Endodermal cell (in vitro differentiated cells): Measurements from ENCODE around the gene ARHGAP26. TPM values are rescaled to one million over a fixed set of nuclear protein-coding genes. Genes with fewer than 3 reads are reported as not detected.

Experiments used
- DNase-seq: peaks from one replicate; pipeline ENCODE4 v3.0.0-alpha.2; 2017
- H3K27ac ChIP-seq: 2 replicates; pipeline ENCODE4 v1.5.1; 2013; ENCODE audit warnings: mild to moderate bottlenecking, low read depth, low read length, moderate library complexity
- H3K27me3 ChIP-seq: 2 replicates; pipeline ENCODE4 v1.6.1; 2013; ENCODE audit warnings: mild to moderate bottlenecking, low read length, moderate library complexity; ENCODE audit not compliant: insufficient read depth, control insufficient read depth, poor library complexity, severe bottlenecking
- H3K36me3 ChIP-seq: 2 replicates; pipeline ENCODE4 v1.7.0; 2013; ENCODE audit warnings: mild to moderate bottlenecking, low read length, moderate library complexity; ENCODE audit not compliant: control insufficient read depth, insufficient read depth
- H3K4me1 ChIP-seq: one replicate; pipeline ENCODE4 v1.7.0; 2013; ENCODE audit warnings: low read length; ENCODE audit not compliant: control insufficient read depth, insufficient read depth
- H3K4me3 ChIP-seq: 2 replicates; pipeline ENCODE4 v1.5.1; 2013; ENCODE audit warnings: mild to moderate bottlenecking, low read length, moderate library complexity
- H3K9ac ChIP-seq: 2 replicates; pipeline ENCODE4 v1.6.1; 2013; ENCODE audit warnings: mild to moderate bottlenecking, low read length, moderate library complexity; ENCODE audit not compliant: poor library complexity, severe bottlenecking; ENCODE audit errors: extremely low read depth
- H3K9me3 ChIP-seq: 2 replicates; pipeline ENCODE4 v1.6.1; 2013; ENCODE audit warnings: mild to moderate bottlenecking, low read length, moderate library complexity; ENCODE audit not compliant: control insufficient read depth
- H3K27ac Mint-ChIP-seq: 2 replicates; pipeline ENCODE4 v1.8.0; 2020; ENCODE audit warnings: mixed read lengths
- H3K27me3 Mint-ChIP-seq: 2 replicates; pipeline ENCODE4 v1.8.0; 2021; ENCODE audit warnings: mild to moderate bottlenecking, mixed read lengths; ENCODE audit not compliant: insufficient read depth
- H3K36me3 Mint-ChIP-seq: 2 replicates; pipeline ENCODE4 v1.8.0; 2020; ENCODE audit warnings: low read depth, mixed read lengths
- H3K4me1 Mint-ChIP-seq: 2 replicates; pipeline ENCODE4 v1.8.0; 2020; ENCODE audit warnings: mixed read lengths
- H3K4me3 Mint-ChIP-seq: 2 replicates; pipeline ENCODE4 v1.8.0; 2020; ENCODE audit warnings: mild to moderate bottlenecking, moderate library complexity, mixed read lengths
- H3K9me3 Mint-ChIP-seq: 2 replicates; pipeline ENCODE4 v1.8.0; 2020; ENCODE audit warnings: mild to moderate bottlenecking, mixed read lengths
- WGBS, 2 experiments: methylation state at CpG; one replicate each; pipeline versions ENCODE4 v1.1.5 to v1.1.7; 2013; ENCODE audit warnings: missing lambda C conversion rate in 2 of 2, mixed read lengths in 1 of 2; ENCODE audit not compliant: insufficient coverage in 1 of 2, insufficient read length in 1 of 2; 5-methylcytosine and 5-hydroxymethylcytosine counted together
- total RNA-seq, 2 donors: library from RNA; stranded (reverse); fragmentation: NEBNext Ultra II Directional in 1 of 2; extraction: Animal tissue kit (Norgen Biotek cat#: 25700) in 1 of 2; gene quantifications; 2 replicates in 1 of 2; 3 replicates in 1 of 2; pipeline ENCODE4 v1.2.1, GENCODE V29; 2021
- TF ChIP-seq, protein P1 (sequence below): fragments of 200-600 bp; sonication (generic); conservative IDR thresholded peaks from 2 replicates; pipeline ENCODE4 v1.5.0; 2021; ENCODE audit warnings: antibody characterized with exemption, mild to moderate bottlenecking

The ARHGAP26 gene
- total RNA-seq, 2 donors from 2014 or later: 49.2 to 60.5 TPM

DNA sequence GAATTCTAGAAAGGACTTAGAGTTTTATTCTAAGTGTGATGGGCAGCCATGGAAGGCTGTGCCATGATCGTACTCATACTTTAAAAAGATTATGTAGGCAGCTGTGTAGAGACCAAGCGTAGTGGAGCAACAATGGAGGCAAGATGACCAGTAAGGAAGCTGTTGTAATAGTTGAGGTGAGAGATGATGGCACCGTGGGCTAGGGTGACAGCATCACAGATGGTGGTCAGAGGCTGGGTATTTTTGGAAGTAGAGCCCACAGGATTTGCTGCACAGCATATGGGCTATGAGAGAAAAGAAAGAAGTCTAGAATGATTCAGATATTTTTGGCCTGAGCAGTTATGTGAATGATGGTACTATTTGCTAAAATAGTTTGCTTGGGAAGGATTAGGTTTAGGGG, 7.7 kb downstream of the ARHGAP26 start:
- Histone ChIP-seq H3K27me3 (no peaks in the 10 kb centered on the region), H3K9me3 (no peaks in the 10 kb centered on the region), H3K4me3 (no peak overlapping the region), H3K9ac (no peak overlapping the region), H3K4me1 (peaks cover 7% of the 10 kb centered on the region), H3K36me3 (no peaks in the 10 kb centered on the region), H3K27ac (no peak overlapping the region)
- H3K4me1 Mint-ChIP-seq: peaks cover 25% of the 10 kb centered on the region
- DNase-seq: no peak
- no peaks in the 10 kb centered on the region for H3K9me3 Mint-ChIP-seq
- WGBS, 2 experiments: 86 to 92% methylated on average over 3 of the region's 3 CpGs
- peaks cover under 1% of the 10 kb centered on the region for H3K27me3 Mint-ChIP-seq
- H3K36me3 Mint-ChIP-seq: no peaks in the 10 kb centered on the region
- TF ChIP-seq, protein P1, sequence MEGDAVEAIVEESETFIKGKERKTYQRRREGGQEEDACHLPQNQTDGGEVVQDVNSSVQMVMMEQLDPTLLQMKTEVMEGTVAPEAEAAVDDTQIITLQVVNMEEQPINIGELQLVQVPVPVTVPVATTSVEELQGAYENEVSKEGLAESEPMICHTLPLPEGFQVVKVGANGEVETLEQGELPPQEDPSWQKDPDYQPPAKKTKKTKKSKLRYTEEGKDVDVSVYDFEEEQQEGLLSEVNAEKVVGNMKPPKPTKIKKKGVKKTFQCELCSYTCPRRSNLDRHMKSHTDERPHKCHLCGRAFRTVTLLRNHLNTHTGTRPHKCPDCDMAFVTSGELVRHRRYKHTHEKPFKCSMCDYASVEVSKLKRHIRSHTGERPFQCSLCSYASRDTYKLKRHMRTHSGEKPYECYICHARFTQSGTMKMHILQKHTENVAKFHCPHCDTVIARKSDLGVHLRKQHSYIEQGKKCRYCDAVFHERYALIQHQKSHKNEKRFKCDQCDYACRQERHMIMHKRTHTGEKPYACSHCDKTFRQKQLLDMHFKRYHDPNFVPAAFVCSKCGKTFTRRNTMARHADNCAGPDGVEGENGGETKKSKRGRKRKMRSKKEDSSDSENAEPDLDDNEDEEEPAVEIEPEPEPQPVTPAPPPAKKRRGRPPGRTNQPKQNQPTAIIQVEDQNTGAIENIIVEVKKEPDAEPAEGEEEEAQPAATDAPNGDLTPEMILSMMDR: no peak
- H3K27ac Mint-ChIP-seq: no peak overlapping the region
- no peak overlapping the region for H3K4me3 Mint-ChIP-seq

DNA sequence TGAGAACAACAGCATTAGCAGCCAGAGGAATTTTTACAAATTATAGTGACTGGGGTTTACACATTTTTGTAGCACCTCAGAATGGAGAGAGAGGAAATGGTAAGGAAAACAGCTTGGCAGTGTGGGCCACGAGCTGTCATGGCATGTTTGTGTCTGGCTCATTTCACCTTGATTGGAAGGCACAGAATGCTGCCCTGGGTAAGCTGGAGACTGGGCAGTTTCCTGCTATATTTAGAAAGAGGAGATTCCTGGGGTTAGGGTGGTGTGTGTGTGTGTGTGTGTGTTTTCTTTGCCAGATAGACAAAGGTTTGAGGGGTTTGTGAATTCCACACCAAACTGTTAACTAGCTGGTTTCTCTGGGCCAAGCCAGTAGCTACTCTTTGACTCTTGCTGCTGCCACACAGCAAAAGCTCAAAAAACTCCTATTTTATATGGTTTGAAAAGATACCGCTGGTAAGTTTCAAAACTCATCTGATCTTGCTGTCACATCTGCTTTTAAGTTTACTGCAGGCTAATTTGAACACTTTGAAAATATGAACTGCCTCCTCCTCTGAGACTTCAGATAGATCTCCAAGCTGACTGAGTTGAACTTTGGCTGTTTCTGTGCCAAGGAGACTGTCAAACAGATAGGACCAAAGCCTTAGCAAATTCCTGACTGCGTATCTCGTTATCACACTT, 9.1 kb downstream of the ARHGAP26 start:
- TF ChIP-seq, protein P1: no peak
- WGBS, 2 experiments: 88 to 91% methylated on average over 3 to 4 of the region's 4 CpGs
- Histone ChIP-seq H3K27me3 (no peaks in the 10 kb centered on the region), H3K9ac (no peak overlapping the region), H3K4me3 (no peak overlapping the region), H3K36me3 (no peaks in the 10 kb centered on the region), H3K4me1 (peaks cover 9% of the 10 kb centered on the region), H3K27ac (no peak overlapping the region), H3K9me3 (no peaks in the 10 kb centered on the region)
- Mint-ChIP-seq H3K27ac (peak overlapping the region; percentile 5), H3K4me1 (peaks cover 39% of the 10 kb centered on the region), H3K4me3 (no peak overlapping the region), H3K36me3 (no peaks in the 10 kb centered on the region), H3K27me3 (no peaks in the 10 kb centered on the region), H3K9me3 (no peaks in the 10 kb centered on the region)
- DNase-seq: peak; percentile 63

- Mint-ChIP-seq H3K36me3 (no peaks in the 10 kb centered on the region), H3K27ac (peak overlapping the region; percentile 11), H3K27me3 (no peaks in the 10 kb centered on the region), H3K4me3 (no peak overlapping the region), H3K9me3 (no peaks in the 10 kb centered on the region), H3K4me1 (peaks cover 44% of the 10 kb centered on the region)
- H3K27ac ChIP-seq: no peak overlapping the region
- DNase-seq: peak; percentile 55
- TF ChIP-seq, protein P1: peak; percentile 37
- H3K9me3 ChIP-seq: no peaks in the 10 kb centered on the region
- H3K27me3 ChIP-seq: no peaks in the 10 kb centered on the region
- H3K9ac ChIP-seq: no peak overlapping the region
- H3K4me3 ChIP-seq: no peak overlapping the region
- H3K4me1 ChIP-seq: peaks cover 9% of the 10 kb centered on the region
- no peaks in the 10 kb centered on the region for H3K36me3 ChIP-seq
- WGBS, 2 experiments: 33 to 65% methylated on average over 1 to 2 of the region's 2 CpGs
These were observed 10.7 kb downstream of the ARHGAP26 start for GRCh38 chr5:142780871-142781270.
